ENCODE measurements around the gene SLIT2. TPM values are rescaled to one million over a fixed set of nuclear protein-coding genes. Genes with fewer than 3 reads are reported as not detected.

The SLIT2 gene
- total RNA-seq = 17.2 TPM

GRCh38 chr4:20251796-20252655 is at the start of gene SLIT2:
TSS of gene SLIT2 (plus strand) at chr4:20251905. CDS start at chr4:20253816, 1,911 bp downstream.

Data from parietal lobe (tissue), 1 donor.